T-helper 1 cell (primary cell): ENCODE results near the gene BABAM2.

Source experiments
- DNase-seq, 5 donors: peaks; one replicate each; pipeline ENCODE4 v3.0.0-alpha.2; 2012 to 2020

BABAM2 gene

DNA sequence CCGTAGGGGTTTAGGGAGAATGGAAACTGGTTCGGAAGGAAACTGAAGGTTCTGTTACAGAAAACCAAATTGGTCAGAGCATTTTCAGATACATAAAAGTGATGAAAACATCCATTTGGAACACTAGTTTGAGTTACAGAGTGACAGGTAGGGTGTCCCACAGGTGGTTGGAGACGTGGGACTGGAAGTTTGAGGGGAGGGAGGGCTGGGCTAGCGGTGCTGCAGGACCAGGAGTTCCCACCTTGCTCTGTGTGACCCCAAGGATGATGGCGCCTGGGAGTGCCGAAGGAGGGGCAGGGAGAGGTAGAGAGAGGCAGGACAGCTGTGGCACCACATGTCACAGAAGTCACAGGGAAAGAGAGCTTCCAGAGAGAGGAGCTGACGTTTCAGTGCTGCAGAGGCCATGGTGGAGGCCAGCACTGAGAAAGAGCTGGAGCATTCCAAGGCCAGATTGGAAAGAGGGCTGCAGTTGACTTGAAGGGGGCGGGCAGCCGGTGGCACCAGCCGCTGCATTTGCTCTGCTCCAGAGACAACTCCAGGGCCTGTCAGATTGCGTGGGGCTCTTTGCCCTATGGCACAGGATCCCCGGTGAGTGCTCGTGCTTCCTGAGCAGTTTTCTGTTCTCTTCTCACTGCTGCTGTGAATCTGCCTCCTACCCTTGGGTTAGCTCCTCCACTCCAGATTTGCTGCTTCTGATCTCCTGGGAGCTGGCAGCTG lies 445.9 kb downstream of the BABAM2 start:
- no peak for DNase-seq

DNA sequence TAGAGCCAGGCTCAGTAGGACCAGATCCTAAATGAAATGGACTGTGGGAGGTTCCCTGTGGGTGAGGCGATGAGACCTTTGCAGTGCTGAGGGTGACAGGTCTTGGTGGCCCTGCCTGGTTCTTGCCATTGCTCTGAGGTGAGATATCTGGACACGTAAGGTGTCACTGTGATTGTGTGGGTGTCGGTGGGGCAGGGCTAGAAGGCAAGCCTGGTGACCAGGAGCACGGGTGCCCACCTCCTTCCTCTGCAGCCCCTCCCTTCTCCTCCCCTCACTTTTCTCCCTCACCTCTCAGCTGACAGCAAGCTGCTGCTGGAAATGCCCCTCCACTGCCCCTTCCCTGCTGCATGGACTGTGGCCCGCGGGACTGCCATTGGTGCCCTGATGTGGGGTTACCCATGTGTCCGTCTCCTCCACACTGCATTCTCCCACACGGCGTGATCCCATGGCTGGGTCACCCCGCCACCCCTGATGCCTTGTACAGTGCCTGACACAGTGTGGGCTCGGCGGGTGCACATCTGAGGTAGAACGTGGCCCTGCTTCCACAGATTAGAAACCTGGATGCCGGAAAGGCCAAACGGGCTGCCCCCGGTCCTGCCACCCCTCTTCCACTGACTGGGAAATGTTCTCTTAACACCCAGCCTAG lies 446.6 kb downstream of the BABAM2 start:
- DNase-seq: no peak

DNA sequence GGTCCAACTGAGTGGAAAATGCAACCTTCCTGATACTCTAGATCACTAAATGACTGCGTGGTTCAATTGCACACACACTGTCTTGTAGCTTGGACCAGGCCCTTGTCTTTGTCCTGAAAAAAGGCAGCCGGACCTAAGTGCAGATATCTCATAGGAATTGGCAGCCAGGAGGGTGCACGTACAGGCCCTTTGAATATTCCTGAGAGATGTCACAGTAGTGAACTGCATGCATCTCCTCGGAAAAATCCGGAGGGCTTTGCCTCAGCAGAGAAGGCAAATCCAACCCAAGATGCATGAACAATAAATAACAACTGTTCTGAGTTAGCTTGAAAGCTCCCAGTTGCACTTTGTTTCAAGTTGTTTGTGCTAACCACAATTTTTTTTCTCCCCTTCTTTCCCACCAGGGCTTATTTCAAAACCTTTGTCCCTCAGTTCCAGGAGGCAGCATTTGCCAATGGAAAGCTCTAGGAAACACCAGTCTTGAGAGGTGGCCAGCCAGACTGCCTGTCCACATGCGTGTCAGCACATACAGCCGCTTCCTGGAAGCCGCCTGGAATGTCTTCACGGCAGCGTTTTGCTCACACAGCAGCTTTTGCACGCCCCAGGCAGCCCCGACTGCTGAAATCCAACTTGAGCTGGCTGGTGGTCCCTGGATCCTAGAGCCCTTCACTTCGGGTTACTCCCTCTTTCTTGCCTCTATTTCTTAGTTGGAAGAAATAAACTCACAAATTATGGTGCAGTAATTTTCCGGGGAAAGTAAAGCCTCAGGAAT lies 447.7 kb downstream of the BABAM2 start:
- DNase-seq: no peak

DNA sequence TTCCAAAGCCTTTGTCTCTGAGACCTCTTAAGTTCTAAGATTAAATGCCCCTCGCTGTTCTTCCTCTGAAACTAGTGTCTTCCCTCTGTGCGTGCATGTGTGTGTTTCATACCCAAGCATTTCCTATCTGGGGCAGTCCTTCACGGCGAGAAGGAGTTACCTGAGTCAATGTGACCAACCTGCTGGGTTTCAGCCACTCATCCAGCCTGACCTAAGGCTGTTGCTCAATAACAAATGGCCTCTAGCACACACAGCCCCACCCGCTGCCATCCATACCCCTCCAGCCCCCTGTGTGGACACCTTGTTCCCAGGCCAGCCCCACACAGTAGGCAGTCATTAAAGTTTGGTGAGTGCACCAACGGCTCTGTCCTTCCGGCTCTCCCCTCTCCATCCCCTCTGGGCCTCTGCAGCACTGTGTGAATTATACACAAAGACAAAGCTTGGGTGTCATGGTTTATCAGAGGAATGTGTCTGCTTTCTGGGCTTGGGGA lies 448.3 kb downstream of the BABAM2 start:
- no peak for DNase-seq

DNA sequence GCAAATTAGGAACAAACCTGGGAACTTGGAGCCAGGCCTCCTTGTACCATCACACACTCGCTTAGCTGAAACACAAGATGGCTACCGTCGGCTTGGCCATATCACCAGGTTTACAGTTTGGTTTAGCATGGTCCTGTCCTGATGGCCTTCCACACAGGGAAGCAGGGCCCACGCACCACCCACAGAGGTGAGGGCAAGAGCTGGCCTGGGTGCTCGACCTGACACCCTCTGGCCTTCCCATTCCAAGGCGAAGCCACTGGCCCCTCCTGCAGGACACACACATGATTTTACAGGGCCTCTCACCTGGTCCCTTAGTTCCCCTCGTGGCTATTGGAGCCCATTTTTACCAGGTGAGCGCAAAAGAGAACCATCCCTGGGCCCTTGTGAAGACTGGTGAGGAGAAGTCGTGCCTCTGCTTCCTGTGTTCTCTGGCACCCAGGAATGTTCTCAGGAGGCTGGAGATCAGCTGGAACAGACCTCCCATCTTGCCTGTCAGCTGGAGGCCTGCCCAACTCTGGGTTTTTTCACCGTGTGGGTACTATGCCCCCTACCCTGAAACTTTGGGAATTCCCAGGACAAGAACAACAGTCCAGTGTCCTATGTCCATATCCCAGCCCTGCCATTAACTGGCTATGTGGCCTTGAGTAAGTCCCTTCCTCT lies 449.1 kb downstream of the BABAM2 start:
- no peak for DNase-seq

DNA sequence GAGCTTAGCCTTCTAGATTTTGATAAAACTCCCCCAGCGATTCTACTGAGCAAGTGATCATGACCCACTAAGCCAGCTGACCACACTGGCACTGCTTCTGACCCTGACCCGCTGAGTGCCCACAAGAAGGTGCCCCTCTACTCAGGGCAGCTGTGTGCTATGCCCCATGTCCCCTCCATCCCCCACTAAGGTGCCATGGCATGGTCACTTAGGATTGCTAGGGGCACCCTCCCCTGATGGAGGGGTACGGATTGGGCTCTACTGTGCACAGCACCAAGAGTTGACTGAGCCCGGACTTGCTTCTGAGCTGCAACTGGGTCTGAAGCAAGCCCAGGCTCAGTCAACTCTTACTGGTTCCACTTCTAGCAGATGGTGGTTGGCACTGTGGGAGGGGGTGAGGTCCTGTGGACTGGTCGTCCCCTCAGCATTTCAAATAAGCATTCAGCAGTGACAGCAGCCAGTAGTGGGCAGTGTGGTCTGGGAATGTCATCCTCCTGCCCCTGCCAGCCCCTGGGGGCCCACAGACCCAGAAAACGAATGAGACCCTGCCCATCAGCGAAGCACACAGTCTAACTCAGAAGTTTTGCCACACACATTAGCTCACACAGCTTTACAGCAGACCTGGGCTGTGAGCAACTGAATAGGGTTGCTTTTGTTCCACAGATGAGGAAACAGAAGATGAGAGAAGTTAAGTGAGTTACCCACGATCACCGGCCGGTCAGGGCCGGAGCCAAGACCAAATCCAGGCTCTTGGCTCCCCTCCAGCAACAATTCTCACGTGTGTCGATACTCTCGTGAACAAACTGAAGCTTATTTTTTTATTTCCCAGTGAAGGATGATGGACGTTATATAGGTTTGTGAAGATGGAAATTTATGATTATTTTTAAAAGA lies 450.0 kb downstream of the BABAM2 start:
- no peak for DNase-seq

DNA sequence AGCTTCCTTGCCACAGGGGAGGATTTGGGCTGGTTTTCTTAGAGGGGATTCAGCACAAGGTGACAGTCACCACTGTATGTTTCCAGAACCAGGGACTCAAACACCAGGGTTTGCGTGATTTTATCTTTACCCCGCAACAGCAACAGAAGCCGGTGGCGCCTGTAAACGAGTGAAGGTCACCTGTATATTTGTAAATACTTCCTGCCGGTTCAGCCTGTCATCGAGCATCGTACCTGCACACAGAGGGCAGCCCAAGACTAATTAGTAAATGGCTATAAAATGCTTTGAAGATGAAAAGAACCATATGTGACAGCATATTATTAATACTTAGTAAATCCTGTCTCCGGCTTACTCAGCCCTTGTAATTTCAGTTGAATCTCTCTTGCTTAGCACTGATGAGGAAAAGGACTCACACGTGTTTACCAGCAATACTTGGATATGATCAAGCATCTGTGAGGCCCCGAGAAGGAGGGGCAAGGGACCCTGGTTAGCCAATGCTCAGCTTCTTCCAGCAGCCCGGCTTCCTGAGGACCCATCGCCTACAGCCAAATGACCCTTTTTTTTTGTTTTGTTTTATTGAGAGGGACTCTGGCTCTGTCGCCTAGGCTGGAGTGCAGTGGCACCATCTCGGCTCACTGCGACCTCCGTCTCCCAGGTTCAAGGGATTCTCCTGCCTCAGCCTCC lies 450.8 kb downstream of the BABAM2 start:
- no peak for DNase-seq

DNA sequence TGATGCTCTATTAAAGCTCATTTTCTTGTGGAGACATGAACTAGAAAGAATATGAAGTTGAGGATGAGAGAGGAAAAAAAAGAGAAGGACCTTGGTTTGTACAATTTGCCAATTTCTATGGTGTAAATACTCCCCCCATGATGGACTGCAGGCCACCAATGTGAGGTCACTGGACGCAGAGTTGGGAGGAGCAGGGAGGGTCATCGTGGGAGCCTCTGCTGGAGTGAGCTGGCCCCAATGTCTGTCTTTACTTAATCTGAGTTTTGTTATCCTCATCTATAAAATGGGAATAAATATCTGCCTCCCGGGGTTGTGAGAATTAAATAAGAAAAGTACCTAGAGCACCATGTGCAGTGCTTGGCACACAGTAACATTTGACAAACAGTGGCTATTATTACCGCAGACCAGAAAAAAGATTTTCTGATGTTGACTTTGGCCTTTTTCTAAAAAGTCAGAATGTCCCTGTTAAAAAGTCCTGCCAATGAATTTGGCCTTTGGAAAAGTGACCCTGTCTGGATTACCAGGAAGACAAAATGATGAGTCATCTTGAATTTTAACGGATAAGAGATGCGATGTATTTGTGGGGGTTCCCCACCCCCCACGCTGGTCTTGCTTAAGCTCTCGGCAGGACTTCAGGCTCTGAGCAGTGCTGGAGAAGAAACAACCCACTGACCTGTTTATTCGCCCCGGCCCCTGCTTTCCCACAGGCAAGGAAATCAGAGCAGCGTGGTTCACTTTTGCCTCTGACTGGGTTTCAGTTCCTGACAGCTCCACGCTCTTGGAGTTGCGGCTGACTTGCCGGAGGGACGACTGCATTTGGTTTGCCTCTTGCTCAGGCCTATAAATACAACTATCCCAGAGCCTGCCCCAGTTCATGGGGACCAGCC lies 451.8 kb downstream of the BABAM2 start:
- DNase-seq: no peak

DNA sequence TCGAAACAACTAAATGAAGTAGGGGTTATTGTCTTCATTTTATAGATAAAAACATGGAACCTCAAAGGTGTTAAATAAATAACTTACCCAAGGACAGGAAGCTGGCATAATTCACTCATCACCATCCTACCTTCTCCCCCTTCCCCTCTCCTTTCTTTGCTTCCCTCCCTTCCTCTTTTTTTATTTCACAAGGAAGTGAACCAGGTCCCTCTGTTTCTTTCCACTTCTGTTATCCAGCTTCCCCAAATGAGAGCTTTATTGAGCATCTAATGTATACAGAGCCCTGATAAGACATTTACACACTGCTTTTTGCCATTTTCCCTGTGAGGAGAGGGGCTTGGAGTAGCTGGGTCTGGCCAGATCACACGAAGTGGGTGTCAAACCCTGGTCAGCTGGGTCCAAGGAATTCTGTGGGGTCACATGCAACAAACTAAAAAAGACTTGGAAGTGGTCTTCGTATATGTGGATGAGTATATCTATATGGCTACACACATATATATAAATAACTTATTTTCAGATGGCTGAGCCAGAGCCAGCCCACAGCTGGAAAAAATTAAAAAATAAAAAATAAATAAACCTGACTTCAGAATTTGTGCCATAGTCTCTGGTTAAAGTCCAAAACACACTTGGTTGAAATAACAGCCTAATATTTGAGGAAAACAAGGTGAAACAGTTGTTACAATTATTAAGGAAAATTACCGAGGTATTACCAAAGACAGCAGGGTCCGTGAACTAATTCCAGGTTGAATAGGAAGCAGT lies 452.8 kb downstream of the BABAM2 start:
- no peak for DNase-seq

DNA sequence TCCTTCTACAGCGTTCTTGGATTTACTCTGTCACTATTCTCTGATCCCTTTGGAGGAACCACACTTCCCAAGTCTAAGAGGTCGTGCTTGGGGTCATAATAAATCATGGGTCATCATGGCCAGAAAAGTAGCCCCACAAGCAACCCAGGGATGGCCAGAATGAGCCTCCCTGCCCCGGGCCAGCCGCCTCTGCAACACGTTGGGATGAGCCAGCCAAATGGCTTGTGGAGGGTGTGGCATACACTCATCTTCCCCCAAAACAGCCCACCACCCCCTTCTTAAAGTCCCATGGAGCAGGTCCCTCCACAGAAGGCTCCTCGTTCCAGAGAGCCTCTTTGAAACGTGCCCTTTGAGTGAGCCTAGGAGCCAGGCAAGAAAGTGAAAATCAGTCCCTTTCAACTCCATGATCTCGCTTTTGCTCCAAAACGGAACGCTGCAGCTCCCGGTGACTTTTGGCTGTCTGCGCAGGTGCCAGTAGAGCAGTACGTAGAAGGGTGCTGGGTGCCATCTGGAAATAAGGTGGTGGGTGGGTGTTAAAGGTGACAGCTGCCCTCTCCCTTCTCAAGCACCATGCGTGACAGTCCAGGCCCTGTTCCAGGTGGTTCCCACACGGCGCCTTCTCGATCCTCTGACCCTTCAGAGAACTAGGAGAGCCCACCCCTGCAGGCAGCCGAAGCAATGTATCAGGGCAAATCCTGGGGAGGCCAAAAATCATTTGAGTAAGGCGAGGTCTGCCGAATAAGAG lies 453.6 kb downstream of the BABAM2 start:
- DNase-seq: no peak

DNA sequence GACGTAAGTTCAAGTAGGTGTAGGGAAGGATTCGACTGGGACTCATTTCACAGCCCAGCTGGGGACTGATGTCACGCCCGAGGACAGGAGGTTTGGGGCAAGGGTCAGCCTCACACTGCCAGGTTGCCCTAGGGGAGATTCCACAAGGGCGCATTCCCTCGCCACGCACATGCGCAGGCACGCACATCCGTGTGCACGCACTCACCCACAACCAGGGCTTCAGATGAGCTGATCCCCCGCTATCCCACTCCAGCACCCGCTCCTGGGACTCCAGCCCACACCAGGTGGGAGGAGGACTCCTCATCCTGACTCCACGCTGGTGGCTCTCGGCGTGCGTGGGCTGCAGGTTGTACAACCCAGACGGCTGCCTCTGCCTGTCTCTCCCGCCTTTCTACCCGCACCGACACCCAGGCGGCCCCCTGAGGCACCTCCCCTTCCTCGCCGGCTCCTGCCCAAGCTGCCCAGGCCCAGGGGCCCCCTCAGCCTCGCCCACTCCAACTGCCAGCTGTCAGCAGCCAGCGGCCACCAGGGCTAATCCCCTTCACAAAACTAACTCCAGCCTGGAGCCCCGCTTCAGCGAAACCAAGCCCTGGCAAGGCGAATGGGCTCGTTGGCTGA lies 454.3 kb downstream of the BABAM2 start:
- DNase-seq: no peak

DNA sequence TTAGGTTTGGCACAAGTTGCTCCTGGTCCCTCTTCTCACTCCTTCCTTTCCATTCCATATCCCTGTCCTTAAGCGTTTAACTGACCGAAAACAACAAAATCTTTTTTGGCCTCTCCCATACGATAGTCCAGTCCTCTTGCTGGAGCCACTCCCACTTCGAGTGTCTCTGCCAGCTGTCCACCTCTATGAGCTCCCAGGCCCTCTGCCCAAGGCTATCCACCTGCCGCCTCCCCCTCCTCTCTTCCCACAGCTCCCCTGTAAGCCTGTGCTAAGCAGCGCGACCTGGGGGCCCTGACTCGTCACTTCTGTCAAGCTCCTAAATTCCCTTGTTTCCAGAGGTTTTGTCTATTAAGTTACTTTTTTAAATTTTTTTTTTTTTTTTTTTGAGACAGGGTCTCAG lies 455.1 kb downstream of the BABAM2 start:
- no peak for DNase-seq

DNA sequence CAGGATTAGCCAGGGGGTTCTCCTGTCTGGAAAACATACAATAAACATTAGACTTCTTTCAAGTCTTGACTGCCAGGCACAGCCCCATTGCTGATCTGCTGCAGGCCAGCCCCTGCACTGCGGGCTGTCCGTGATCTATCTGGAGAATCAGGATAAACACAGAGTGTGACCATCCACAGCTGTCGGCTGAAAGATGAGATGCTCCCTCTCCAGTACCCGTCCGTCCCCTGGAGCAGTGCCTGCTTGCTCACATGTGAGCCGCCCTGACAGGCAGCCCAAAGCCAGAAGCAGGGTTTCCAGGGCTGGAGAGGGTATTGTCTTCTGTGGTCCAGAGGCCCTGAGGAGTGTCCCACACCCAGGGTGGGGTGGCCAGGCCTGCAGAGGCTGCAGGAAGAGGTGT lies 456.1 kb downstream of the BABAM2 start:
- no peak for DNase-seq

DNA sequence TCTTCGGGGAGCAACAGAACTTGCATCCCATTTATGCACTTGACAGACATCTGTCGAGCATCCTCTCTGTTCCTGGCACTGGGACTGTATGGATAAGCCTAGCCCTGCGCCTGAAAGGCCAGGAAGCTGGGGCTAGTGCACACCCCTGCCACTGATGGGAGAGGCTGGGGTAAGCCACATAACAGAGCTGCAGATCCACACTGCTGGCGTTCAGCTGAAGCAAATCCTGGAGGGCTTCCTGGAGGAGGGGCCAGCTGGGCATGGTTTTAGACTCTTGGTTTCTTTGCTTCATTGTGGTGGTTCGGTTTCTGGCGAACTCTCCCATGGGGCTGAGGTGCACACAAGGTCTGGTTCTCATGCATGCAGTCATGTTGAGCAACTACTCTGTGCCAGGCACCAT lies 456.7 kb downstream of the BABAM2 start:
- no peak for DNase-seq

DNA sequence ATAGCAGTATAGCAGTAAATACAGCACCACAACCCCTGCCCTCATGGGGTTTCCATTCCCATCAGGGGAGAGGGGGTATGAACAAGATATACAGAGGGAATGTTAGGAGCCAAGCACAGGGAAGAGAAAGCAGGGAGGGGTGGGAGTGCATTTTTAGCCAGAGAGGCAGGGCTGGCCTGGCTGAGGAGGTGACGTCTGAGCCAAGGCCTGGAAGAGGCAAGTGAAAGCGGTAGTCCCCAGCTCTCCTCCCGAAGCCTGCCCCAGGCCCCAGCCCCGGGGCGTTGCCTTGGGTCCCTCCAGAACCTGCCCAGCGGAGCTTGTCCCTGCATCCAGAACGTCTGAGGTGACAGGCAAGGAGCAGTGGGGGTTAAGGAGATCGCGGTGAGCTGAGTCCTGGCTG lies 457.1 kb downstream of the BABAM2 start:
- no peak for DNase-seq

DNA sequence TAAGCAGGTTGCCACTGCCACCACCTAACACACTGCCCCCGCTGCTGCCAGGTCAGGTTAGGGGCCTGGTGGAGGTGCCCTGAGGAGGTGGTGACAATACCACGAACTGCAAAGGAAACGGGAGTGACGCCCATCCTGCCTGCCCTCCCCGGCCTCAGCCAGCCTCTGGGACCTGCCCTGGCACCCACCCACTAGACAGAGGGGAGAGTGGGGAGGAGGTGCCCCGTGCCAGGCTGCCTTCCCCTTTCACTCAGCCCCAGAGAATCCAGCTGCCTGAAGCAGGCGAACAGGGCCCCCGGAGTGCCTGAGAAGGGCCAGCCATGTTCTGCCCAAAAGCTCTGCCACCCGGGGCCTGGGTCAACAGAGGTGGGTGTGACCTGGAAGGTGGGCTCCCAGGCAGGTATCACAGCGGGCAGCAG lies 457.6 kb downstream of the BABAM2 start:
- peak; percentile 31 to 93 (median 38) for DNase-seq

DNA sequence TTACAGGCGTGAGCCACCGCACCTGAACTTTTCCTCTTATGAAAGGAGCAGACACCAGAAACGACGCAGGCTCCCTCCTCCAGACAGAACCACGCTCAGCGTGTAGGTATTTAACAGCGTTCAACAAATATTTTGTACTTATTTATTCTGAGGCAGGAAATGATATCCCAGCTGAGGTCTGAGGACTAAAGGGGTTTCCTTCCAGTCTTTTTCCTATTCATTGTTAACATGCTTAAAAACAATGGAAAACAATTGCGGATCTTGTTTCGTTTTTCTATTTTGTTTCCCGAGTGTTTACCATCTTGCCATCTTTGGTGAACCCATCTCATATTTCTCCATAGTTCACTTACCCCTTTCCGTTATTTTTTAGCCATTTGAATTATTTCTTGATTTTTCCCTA lies 458.4 kb downstream of the BABAM2 start:
- no peak for DNase-seq

DNA sequence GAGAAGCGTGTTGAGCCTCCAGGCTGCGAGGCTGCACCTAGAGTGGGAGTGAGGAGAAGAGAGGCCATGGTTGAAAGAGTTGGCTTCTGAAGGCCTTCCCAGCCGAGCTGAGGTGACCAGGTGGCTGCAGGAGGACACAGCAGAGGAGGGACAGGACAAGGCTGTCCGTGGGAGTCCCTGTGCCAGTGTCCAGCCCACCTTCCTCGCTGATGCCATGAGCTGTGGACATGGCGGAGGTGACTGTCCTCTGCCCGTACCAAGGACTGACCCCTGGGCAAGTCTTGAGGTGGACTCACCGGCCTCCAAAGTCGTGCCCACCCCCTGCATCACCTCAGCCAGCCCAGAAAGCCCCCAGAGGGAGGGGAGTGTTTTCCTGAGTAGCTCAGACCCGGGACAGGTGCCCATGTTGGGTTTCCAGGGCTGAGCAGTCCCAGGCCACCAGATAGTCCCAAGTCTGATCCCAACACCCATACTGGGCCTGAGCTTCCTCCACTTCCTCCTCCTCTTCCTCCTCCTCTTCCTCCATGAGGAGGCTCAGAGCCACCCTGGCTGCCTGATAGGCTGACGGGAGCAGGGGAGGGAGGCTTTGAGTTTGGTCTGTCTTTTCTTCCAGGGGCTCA lies 459.1 kb downstream of the BABAM2 start:
- no peak for DNase-seq
